ENCODE results near the gene RHOB.

The RHOB gene

GRCh38 chr2:20422402-20423271, 24.2 kb upstream of the RHOB start:
- WGBS (ENCODE audit: insufficient coverage, insufficient read length): no CpG with 5 or more reads among the region's 11 CpGs
- no peak for DNase-seq (ENCODE audit: low read depth, low spot score)
- H3K36me3 ChIP-seq (ENCODE audit: control insufficient read depth, insufficient read depth, low read length): no peaks in the 10 kb centered on the region
- H3K9me3 ChIP-seq (ENCODE audit: control insufficient read depth, insufficient read depth, low read length): no peaks in the 10 kb centered on the region
- H3K27ac ChIP-seq (ENCODE audit: low read length): no peak overlapping the region
- no peaks in the 10 kb centered on the region for H3K4me1 ChIP-seq (ENCODE audit: control insufficient read depth, insufficient read depth, low read length)
- no peak overlapping the region for H3K4me3 ChIP-seq (ENCODE audit: low read length)
- H3K27me3 ChIP-seq (ENCODE audit: control insufficient read depth, insufficient read depth, low read length): no peaks in the 10 kb centered on the region; the same call in 1 of the 2 replicates

DNA sequence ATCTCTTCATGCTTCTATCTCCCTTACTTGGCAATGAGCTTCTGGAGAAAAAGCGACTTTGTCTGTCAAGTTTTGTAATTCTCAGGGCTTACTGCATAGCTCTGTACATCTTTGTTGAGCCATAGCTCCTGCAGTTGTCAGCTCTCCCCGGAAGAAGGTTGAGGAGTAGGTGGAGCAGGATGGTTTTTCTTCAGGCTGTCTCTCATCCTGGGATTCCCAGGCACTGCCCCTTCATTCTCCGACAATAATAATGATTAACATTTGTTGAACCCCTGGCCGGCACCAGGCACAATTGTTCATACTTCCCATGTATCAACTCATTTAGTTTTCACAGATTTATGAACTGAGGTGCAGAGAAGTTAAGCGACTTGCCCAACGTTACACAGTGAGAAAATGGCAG, 23.5 kb upstream of the RHOB start:
- whole genome bisulfite sequencing (ENCODE audit: insufficient coverage, insufficient read length): no CpG with 5 or more reads among the region's 6 CpGs
- H3K36me3 ChIP-seq (ENCODE audit: control insufficient read depth, insufficient read depth, low read length): no peaks in the 10 kb centered on the region
- H3K27ac ChIP-seq (ENCODE audit: low read length): no peak overlapping the region
- no peak for DNase-seq (ENCODE audit: low read depth, low spot score)
- no peaks in the 10 kb centered on the region; the same call in 1 of the 2 replicates for H3K27me3 ChIP-seq (ENCODE audit: control insufficient read depth, insufficient read depth, low read length)
- no peaks in the 10 kb centered on the region for H3K9me3 ChIP-seq (ENCODE audit: control insufficient read depth, insufficient read depth, low read length)
- H3K4me3 ChIP-seq (ENCODE audit: low read length): no peak overlapping the region
- H3K4me1 ChIP-seq (ENCODE audit: control insufficient read depth, insufficient read depth, low read length): no peaks in the 10 kb centered on the region

GRCh38 chr2:20423847-20424246, 23.0 kb upstream of the RHOB start:
- H3K4me3 ChIP-seq (ENCODE audit: low read length): no peak overlapping the region
- no peak for DNase-seq (ENCODE audit: low read depth, low spot score)
- no peak overlapping the region for H3K27ac ChIP-seq (ENCODE audit: low read length)

GRCh38 chr2:20424300-20425290, 22.3 kb upstream of the RHOB start:
- H3K4me3 ChIP-seq (ENCODE audit: low read length): no peak overlapping the region
- no CpG with 5 or more reads among the region's 15 CpGs for WGBS (ENCODE audit: insufficient coverage, insufficient read length)
- H3K9me3 ChIP-seq (ENCODE audit: control insufficient read depth, insufficient read depth, low read length): no peaks in the 10 kb centered on the region
- H3K27ac ChIP-seq (ENCODE audit: low read length): no peak overlapping the region
- DNase-seq (ENCODE audit: low read depth, low spot score): no peak
- no peaks in the 10 kb centered on the region; the same call in 1 of the 2 replicates for H3K27me3 ChIP-seq (ENCODE audit: control insufficient read depth, insufficient read depth, low read length)
- H3K36me3 ChIP-seq (ENCODE audit: control insufficient read depth, insufficient read depth, low read length): no peaks in the 10 kb centered on the region
- no peaks in the 10 kb centered on the region for H3K4me1 ChIP-seq (ENCODE audit: control insufficient read depth, insufficient read depth, low read length)

More at GRCh38 chr2:20423847-20424246, 23.0 kb upstream of the RHOB start:
- H3K27me3 ChIP-seq (ENCODE audit: control insufficient read depth, insufficient read depth, low read length): no peaks in the 10 kb centered on the region; the same call in 1 of the 2 replicates
- no CpG with 5 or more reads among the region's 2 CpGs for WGBS (ENCODE audit: insufficient coverage, insufficient read length)
- H3K9me3 ChIP-seq (ENCODE audit: control insufficient read depth, insufficient read depth, low read length): no peaks in the 10 kb centered on the region
- no peaks in the 10 kb centered on the region for H3K36me3 ChIP-seq (ENCODE audit: control insufficient read depth, insufficient read depth, low read length)
- H3K4me1 ChIP-seq (ENCODE audit: control insufficient read depth, insufficient read depth, low read length): no peaks in the 10 kb centered on the region

GRCh38 chr2:20425371-20425881, 21.4 kb upstream of the RHOB start:
- no peaks in the 10 kb centered on the region for H3K9me3 ChIP-seq (ENCODE audit: control insufficient read depth, insufficient read depth, low read length)
- H3K4me1 ChIP-seq (ENCODE audit: control insufficient read depth, insufficient read depth, low read length): no peaks in the 10 kb centered on the region
- WGBS (ENCODE audit: insufficient coverage, insufficient read length): no CpG with 5 or more reads among the region's 6 CpGs
- no peaks in the 10 kb centered on the region; the same call in 1 of the 2 replicates for H3K27me3 ChIP-seq (ENCODE audit: control insufficient read depth, insufficient read depth, low read length)
- no peak for DNase-seq (ENCODE audit: low read depth, low spot score)
- no peak overlapping the region for H3K27ac ChIP-seq (ENCODE audit: low read length)
- H3K36me3 ChIP-seq (ENCODE audit: control insufficient read depth, insufficient read depth, low read length): no peaks in the 10 kb centered on the region
- no peak overlapping the region for H3K4me3 ChIP-seq (ENCODE audit: low read length)

- Histone ChIP-seq H3K9me3 (ENCODE audit: control insufficient read depth, insufficient read depth, low read length) (no peaks in the 10 kb centered on the region), H3K27me3 (ENCODE audit: control insufficient read depth, insufficient read depth, low read length) (no peaks in the 10 kb centered on the region; the same call in 1 of the 2 replicates), H3K4me3 (ENCODE audit: low read length) (no peak overlapping the region), H3K36me3 (ENCODE audit: control insufficient read depth, insufficient read depth, low read length) (no peaks in the 10 kb centered on the region), H3K4me1 (ENCODE audit: control insufficient read depth, insufficient read depth, low read length) (no peaks in the 10 kb centered on the region), H3K27ac (ENCODE audit: low read length) (no peak overlapping the region)
- DNase-seq (ENCODE audit: low read depth, low spot score): no peak
- WGBS (ENCODE audit: insufficient coverage, insufficient read length): no CpG with 5 or more reads among the region's 2 CpGs
Measured at GRCh38 chr2:20425884-20426283, 21.0 kb upstream of the RHOB start.

- Histone ChIP-seq H3K36me3 (ENCODE audit: control insufficient read depth, insufficient read depth, low read length) (no peaks in the 10 kb centered on the region), H3K4me1 (ENCODE audit: control insufficient read depth, insufficient read depth, low read length) (no peaks in the 10 kb centered on the region), H3K27me3 (ENCODE audit: control insufficient read depth, insufficient read depth, low read length) (no peaks in the 10 kb centered on the region), H3K4me3 (ENCODE audit: low read length) (no peak overlapping the region), H3K27ac (ENCODE audit: low read length) (no peak overlapping the region), H3K9me3 (ENCODE audit: control insufficient read depth, insufficient read depth, low read length) (no peaks in the 10 kb centered on the region)
- DNase-seq (ENCODE audit: low read depth, low spot score): no peak
- no CpG with 5 or more reads among the region's 10 CpGs for WGBS (ENCODE audit: insufficient coverage, insufficient read length)
Measured at GRCh38 chr2:20427931-20428526, 18.8 kb upstream of the RHOB start.

- Histone ChIP-seq H3K4me1 (ENCODE audit: control insufficient read depth, insufficient read depth, low read length) (no peaks in the 10 kb centered on the region), H3K36me3 (ENCODE audit: control insufficient read depth, insufficient read depth, low read length) (no peaks in the 10 kb centered on the region), H3K27me3 (ENCODE audit: control insufficient read depth, insufficient read depth, low read length) (no peaks in the 10 kb centered on the region), H3K4me3 (ENCODE audit: low read length) (no peak overlapping the region), H3K9me3 (ENCODE audit: control insufficient read depth, insufficient read depth, low read length) (no peaks in the 10 kb centered on the region), H3K27ac (ENCODE audit: low read length) (no peak overlapping the region)
- no peak for DNase-seq (ENCODE audit: low read depth, low spot score)
- no CpG with 5 or more reads among the region's 11 CpGs for WGBS (ENCODE audit: insufficient coverage, insufficient read length)
Measured at GRCh38 chr2:20428717-20429490, 18.0 kb upstream of the RHOB start.

- Histone ChIP-seq H3K36me3 (ENCODE audit: control insufficient read depth, insufficient read depth, low read length) (no peaks in the 10 kb centered on the region), H3K27me3 (ENCODE audit: control insufficient read depth, insufficient read depth, low read length) (no peaks in the 10 kb centered on the region), H3K9me3 (ENCODE audit: control insufficient read depth, insufficient read depth, low read length) (no peaks in the 10 kb centered on the region), H3K4me1 (ENCODE audit: control insufficient read depth, insufficient read depth, low read length) (no peaks in the 10 kb centered on the region), H3K27ac (ENCODE audit: low read length) (no peak overlapping the region), H3K4me3 (ENCODE audit: low read length) (no peak overlapping the region)
- WGBS (ENCODE audit: insufficient coverage, insufficient read length): no CpG with 5 or more reads among the region's 1 CpG
- DNase-seq (ENCODE audit: low read depth, low spot score): no peak
Measured at GRCh38 chr2:20429528-20429927, 17.3 kb upstream of the RHOB start.

Measured in iPS DF 6.9 (cell line).